NCI-H2107 (cell line): ENCODE data around the gene ABL2.
"Not testable (repeated sequence)": the region's sequence is repeated elsewhere in the genome, so short reads cannot be mapped to it uniquely, and the experiment has no call there.

Experiments
- DNase-seq: peaks from one replicate; lab custom pipeline; 2025; lab: John Stamatoyannopoulos, UW

The ABL2 gene

DNA sequence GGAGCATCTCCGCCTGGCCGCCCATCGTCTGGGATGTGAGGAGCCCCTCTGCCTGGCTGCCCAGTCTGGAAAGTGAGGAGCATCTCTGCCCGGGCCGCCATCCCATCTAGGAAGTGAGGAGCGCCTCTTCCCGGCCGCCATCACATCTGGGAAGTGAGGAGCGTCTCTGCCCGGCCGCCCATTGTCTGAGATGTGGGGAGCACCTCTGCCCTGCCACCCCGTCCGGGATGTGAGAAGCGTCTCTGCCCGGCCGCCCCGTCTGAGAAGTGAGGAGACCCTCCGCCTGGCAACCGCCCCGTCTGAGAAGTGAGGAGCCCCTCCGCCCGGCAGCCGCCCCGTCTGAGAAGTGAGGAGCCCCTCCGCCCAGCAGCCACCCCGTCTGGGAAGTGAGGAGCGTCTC is 94.3 kb downstream of the ABL2 start:
- not testable (repeated sequence) for DNase-seq

DNA sequence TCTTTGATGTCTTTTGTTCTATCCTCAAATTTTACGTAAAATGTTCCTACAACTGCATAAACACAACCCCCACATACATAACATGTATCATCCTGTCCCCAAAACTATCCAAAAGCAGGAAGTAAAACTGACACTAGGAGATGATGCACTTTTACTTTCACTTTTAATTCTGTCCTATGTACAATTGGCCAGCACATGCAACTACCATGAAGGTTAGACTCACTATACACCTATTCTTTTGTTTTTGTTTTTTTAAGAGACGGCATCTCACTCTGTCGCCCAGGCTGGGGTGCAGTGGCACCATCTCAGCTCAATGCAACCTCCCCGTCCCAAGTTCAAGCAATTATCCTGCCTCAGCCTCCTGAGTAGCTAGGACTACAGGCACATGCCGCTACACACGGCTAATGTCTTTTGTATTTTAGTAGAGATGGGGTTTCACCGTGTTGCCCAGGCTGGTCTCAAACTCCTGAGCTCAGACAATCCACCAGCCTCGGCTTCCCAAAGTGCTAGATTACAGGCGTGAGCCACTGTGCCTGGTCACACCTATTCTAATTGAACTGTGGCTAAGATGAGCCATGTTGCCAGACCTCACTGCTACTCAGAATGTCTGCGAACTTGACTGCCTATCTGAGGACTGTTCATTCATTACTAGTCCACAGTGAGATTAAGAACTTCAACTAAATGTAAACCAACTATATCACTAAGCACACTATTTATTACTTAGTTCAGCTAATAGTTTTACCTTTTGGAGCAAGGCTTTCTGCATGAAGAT is 99.6 kb downstream of the ABL2 start:
- no peak for DNase-seq

DNA sequence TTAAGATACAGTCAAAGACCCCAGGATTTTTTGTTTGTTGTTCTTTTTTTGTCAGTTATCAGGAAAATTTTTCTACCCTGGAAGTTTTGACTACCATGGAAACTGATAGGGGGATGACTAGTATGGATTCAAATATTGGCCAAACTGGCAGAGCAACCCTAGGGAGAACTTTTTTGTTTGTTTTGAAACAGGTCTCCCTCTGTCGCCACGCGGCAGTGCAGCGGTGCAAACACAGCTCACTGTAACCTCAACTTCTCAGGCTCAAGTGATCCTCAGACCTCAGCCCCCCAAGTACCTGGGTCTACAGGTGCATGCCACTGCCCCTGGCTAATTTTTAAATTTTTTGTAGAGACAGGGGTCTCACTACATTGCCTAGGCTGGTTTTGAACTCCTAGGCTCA is 101.0 kb downstream of the ABL2 start:
- no peak for DNase-seq

DNA sequence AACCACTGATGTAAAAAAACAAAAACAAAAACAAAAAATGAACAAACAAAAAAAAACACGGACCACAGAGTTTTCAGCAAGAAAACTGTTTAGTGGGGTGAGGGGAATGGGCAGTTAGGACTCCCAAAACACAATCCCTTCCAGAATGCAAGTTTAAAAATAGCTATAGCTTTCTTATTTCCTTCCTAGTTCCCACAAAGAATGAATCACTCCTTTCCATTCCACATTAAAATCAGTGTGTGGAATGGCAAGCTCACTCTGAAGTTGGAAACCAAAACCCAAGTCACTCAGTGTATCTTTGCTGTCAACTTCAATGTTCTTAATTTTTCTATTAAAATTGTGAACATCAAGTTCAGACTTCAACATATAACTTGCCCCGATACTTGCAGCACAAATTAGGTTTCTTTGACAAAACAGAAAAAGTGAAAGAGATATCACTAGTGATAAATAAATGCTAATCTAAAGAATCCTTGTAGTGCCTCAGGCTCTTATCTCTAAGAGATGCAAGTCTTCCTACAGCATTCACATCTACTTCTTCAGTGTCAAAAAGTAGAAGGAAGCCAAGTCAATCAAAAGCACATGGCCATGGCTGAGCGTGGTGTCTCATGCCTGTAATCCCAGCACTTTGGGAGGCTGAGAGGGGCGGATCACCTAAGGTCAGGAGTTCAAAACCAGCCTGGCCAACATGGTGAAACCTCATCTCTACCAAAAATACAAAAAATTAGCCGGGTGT is 102.1 kb downstream of the ABL2 start:
- no peak for DNase-seq

DNA sequence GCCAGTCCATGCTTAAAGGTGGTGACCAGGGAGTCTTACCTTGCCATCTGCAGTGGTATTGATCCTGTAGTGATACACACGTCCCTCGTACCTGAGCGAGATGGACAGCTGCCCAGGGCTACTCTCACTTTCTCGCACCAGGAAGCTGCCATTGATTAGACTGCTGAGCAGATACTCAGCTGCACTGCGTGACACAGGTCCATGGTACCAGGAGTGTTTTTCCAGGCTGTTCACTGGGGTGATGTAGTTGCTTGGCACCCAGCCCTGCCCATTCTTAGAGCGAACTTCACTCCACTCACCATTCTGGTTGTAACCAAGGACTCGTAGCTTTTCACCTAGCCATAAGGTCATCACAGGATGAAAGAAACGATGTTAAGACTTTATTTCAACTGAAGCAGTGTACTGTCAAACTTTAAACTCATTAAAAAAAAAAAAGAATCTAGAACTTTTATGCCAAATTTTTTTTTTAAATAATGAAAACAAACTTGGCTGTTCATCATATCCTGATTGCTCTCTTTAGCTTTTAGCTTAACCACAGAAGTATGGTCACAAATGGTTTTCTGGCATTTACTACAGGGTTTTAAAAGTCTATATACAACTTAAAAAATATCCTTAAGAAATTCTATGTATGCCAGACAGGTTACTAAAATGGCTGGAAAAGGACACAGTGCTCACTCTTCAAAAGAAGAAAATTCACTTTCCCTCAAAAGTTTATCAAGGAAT is 103.0 kb downstream of the ABL2 start:
- DNase-seq: no peak

DNA sequence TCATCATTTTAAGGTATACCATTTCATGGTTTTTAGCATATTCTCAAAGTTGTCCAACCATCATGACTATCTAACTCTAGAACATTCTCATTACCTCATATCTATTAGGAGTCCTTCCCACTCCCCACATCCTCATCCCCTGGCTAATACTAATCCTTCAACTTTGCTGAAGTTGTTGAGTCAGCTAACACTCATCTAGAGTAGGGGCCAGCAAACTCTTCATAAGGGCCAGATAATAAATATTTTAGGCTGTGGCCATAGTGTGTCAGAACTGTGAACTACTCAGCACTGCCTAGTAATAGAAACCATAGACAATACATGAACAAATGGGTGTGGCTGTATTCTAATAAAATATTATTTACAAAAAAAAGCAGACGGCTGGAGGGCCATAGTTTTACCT is 104.6 kb downstream of the ABL2 start:
- no peak for DNase-seq

DNA sequence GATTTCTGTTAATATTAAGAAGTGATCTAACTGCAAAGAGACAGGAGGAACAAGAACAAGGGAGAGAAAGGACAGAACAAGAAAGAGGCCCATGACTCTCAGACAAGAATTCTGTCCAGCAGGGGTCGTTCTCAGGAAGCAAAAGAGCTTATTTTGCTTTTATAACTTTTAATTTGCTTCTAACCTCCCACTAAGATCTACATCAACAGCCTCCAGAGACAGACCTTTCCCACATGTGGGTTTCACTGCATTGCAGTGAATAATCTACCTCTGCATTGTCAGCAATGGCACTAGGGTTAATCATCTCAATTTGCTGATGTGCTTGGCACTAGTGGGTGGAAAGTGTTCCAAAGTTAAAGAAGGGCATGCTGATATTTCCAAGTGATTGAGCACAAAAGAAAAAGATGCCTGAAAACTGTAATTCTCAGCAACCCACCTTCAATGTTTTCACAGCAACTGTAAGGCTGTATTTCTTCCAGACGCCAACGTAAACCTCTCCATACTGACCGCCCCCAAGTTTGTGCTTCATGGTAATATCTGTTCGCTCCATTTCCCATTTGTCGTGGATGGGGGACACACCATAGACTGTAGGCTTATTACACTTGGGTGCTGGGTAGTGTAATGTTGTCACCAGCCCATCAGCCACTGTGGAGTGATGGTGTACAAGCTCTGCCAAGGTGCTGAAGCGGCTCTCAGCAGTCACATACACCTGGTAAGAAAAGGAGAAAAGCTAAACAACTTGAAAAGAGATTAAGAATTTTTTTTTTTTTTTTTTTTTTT is 108.1 kb downstream of the ABL2 start:
- DNase-seq: no peak

DNA sequence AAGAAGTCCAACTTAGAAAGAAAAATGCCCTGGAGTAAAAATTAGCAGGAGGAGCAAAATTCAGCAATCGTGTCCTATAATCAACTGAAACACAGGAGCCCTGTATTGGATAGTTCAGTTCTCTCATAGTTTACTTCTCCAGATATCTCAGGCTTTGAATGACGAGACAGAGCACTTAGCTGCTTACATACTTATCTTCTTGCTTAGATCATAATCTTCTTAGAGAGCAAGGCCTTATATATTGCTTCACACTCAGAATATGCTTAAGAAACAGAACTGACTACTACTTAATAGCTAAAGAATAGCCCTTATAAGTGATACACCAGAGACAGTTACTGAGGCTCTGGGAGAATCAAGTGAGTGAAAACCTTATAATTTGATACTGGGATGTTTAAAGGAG is 108.7 kb downstream of the ABL2 start:
- DNase-seq: no peak

DNA sequence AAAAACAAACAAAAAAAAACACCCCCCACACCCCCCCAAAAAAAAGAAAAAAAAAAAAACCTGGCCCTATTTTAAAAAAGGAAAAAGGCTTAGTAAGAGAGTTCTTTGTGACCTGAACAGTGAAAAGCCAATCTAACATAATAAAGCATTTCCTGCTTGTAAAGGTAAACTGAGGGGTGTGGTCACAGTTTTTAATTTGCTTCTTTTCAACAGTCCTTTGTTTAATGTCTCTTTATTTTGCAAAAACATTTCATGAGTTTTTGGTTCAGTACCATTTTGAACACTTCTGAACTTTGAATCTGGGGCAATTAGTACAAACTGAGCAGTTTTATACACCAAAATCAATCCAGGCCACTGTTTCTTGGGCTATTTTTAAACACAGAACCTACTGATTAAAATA is 110.0 kb downstream of the ABL2 start:
- DNase-seq: no peak

DNA sequence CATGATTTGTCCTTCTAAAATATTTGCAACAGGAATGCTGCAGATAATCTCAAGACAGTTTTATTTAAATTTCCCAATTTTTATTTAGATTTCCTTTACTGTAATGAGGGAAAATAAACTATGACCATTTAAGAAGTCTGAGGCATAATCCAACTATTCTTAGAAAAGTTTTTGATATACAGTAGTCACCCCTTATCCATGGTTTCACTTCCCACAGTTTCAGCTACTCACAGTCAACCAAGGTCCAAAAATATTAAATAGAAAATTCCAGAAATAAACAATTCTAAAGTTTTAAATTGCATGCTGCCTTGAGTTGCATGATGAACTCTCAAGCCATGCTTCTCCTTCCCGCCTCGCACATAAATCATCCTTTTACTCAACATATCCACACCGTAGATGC is 114.3 kb downstream of the ABL2 start:
- DNase-seq: no peak

DNA sequence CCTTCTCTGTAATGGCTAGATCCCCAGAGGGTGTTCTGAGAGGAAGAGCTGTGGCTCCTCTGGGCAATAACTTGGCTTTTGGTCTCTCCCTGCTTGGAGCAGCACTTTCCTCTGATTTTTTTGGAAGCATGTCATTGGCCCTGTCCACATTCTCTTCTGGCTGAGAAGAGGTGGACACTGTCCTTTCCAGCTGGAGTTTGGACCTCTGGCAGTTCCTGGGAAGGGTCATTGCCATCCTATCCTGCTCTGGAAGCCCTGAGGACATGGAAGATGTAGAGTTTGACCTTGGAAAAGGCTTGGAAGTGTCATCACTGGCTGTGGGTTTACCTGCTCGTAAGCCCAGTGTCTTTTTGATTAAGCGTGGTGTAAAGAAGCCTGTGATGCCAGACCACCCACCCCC is 120.8 kb downstream of the ABL2 start:
- DNase-seq: no peak

DNA sequence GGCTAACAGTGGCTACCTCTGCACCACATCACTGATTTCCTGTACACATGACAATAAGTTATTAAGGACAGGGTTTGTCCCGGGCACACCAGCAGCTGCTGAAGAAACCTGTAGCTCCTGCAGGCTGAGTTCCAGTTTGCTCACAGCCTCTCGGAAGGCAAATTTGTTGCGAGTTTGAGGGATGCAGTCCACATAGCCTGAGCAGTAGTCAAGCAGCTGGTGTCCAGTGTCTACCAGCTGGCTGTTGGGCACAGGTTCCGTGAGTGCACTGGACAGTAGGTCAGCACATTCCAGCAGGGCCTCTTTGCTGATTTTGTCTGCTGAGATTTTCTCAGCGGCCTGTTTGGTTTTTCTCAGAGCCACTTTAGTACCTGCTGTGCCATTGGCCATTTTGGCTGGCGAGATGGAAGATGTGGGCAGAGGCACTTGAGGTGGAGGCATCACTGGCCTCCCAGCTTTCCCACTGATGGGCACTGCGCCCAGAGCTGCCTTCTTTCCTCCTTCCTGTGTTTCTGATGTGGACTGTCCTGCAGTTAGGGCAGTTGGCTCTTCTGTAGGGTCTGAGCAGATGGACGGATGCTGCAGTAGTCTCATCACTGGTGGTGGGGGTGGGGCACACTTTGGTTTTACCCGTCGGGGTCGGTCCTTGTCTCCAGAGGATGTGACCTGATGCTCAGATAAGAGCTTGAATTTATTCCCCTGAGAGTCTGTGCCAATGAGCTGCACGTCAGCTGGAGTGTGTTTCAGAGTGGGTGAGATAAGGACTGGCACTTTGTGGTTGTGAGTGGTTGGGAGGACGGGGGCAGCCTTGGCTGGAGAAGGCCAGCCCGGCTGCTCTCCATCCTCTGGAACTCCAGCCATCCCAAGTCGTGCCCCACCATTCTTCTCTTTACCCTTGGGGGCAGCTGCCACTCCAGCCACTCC is 121.5 kb downstream of the ABL2 start:
- no peak for DNase-seq

DNA sequence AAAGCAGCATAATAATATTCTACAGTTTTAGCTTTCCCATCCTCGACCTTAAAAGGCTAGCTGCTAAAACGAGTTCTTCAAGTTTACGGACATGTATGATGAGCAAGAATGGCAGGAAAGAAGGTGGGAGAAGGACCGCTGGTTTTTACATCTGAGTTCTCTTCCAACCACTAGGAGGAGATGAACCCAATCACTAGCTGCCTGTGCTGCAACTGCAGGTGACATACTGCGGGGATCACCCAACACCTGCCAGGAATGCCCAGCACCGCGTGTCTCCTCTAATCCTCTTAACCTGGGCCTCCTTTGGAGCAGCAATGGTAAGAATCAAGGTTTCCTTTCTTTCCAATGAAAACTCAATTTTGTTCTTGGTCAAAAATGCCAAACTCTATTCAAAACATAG is 124.1 kb downstream of the ABL2 start:
- DNase-seq: no peak

DNA sequence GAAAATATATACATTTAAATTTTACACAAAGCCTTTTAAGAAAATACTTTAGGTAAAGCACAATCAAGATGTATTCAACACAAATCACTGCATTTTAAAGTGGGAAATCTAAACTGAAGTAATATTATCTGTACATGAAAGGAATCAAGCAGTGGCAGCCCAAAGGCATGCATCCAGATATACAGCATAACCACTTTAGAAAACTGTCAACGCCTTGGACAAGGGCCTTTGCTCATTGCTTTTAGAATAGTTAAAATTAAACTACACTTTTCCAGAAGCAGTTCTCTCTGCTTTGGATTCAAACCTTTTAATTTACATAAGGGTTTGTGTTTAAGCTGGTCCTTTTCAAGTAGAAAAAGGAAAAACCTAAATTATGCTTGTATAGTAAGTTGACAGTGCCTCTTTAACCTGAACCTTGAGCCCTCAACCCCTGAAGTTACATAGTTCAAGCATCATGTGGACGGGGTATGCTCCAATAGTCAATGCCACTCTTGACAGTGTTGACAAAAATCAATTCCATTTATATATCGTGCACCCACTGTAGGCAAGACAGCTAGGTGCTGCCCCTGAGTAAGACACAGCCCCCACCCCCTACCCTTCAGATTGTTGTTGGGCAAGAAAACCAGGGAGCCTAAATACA is 124.7 kb downstream of the ABL2 start:
- no peak for DNase-seq

DNA sequence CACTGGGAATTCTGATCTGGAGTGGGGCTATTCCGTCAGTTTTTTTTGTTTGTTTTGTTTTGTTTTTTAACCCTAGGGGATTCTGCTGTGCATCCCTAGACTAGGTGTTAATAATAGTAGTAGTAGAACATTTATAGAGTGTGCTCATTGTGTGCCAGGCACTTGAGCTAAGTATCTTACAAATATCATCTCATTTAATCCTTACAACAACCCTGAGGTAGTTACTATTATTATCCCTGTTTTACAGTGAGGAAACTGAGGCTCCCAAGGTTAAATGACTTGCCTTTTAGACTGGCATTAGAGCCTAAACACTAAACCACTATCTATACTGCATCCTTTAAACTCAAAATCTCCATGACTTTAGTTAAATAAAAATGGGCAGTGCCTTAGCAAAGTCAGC is 125.5 kb downstream of the ABL2 start:
- DNase-seq: no peak

DNA sequence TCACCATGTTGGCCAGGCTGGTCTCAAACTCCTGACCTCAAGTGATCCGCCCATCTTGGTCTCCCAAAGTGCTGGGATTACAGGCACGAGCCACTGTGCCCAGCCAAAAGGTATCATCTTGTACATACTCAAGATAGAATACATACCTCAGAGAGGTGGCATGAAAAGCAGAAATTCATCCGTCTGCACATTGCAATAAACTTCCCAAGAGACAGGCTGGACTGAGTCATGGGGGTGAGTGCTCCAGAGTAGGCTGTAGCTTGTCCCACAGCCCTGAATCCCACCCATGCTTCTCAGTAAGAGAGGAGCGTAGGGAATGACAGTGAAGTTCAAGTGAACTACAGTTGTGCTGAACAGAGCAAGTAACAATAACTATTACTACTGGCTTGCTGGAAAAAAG is 127.9 kb downstream of the ABL2 start:
- DNase-seq: no peak

DNA sequence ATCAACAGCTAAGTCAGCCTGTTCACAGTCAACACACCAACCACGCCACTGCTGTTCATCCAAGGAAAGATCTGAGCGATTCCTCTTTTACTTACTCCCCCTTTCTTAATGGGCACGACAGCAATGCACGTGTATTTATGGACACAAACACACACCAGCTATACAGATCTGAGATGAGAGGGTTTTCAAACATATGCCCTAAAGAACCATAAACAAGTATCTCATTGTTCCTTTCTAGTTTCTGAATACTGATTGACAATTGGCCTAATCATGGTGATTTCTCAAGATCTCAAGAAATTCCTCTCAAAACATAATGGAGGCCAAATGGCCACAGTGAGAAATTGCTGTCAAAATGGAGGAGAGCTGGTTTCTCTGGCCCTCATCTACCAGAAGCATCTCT is 129.6 kb downstream of the ABL2 start:
- DNase-seq: no peak

DNA sequence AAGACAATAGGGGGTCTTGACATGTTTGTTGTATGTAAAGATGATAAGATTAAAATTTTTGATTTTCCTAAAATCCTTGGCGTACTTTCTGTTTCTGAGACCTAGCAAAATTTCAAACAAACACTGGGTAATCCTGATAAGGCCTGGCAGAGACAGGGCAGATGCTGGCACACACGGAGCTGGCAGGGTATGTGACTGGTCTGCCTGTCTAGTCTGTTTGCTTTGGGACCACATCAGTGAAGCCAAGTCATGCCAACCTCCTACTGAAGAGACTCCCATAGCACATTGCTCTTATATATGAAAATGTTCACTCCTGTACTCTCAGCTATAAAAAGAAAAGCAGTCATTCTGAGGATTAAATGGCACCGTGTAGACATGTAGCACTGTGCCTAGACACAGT is 133.6 kb downstream of the ABL2 start:
- DNase-seq: no peak

DNA sequence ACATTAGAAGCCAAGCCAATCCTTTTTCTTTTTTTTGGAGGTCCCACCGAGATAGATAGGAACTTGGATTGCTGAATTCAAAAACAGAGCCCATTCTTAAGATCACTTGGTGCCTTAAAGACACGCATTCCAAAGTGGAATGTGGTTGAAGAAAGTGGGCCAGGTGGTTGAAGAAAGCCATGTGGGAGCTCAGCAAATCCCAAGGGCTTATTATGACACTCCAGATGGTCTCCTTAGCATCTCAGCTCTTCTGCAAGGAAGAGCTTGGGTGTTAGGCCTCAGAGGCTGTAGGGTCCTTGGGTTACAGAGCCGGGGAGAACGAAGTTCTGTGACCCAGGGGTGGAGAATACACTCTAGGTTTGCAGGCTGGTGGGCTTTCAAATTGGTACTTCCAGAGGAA is 134.1 kb downstream of the ABL2 start:
- DNase-seq: no peak

DNA sequence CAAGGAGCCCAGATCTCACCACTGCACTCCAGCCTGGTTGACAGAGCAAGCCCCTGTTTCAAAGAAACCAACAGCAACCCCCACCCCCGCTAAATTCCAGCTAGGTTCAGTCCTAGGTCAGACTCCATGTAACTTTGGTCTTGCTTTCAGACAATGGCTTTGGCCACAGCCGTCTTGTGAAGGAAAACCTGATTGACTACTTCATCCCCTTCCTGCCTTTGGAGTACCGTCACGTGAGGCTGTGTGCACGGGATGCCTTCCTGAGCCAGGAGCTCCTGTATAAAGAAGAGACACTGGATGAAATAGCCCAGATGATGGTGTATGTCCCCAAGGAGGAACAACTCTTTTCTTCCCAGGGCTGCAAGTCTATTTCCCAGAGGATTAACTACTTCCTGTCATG is 134.7 kb downstream of the ABL2 start:
- DNase-seq: no peak
